Keratinocyte (primary cell): Measurements from ENCODE around the gene FHOD3.

Source experiments
- EZH2 ChIP-seq: IDR thresholded peaks from one replicate; pipeline ENCODE4 v1.6.1; 2012; ENCODE audit warnings: inconsistent platforms, mild to moderate bottlenecking, low read length, moderate library complexity
- TF ChIP-seq, protein P1 (sequence below), 3 experiments: IDR thresholded peaks in 1 of 3; conservative IDR thresholded peaks in 1 of 3; optimal IDR thresholded peaks in 1 of 3; 2 replicates in 2 of 3; 3 replicates in 1 of 3; pipeline versions ENCODE3 to v1.5.1; 2011; ENCODE audit warnings: low read length in 3 of 3, mild to moderate bottlenecking in 3 of 3, moderate library complexity in 2 of 3, control low read depth in 1 of 3, inconsistent platforms in 1 of 3; ENCODE audit not compliant: insufficient read depth in 2 of 3; ENCODE audit errors: extremely low read depth in 1 of 3

DNA sequence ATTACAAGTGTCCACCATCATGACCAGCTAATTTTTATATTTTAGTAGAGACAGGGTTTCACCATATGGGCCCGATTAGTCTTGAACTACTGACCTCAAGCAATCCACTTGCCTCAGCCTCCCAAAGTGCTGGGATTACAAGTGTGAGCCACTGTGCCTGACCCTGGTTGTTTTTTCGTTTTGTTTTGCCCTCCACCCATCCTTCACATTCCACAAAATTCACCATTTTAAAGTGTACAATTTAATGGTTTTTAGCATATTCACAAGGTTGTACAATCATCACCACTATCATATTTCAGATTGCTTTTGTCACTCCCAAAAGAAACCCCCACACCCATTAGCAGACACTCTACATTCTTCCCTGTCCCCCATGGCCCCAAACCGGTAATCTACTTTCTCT is 316.3 kb downstream of the FHOD3 start:
- TF ChIP-seq, protein P1, sequence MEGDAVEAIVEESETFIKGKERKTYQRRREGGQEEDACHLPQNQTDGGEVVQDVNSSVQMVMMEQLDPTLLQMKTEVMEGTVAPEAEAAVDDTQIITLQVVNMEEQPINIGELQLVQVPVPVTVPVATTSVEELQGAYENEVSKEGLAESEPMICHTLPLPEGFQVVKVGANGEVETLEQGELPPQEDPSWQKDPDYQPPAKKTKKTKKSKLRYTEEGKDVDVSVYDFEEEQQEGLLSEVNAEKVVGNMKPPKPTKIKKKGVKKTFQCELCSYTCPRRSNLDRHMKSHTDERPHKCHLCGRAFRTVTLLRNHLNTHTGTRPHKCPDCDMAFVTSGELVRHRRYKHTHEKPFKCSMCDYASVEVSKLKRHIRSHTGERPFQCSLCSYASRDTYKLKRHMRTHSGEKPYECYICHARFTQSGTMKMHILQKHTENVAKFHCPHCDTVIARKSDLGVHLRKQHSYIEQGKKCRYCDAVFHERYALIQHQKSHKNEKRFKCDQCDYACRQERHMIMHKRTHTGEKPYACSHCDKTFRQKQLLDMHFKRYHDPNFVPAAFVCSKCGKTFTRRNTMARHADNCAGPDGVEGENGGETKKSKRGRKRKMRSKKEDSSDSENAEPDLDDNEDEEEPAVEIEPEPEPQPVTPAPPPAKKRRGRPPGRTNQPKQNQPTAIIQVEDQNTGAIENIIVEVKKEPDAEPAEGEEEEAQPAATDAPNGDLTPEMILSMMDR (optimal IDR thresholded peaks at IDR 0.05 in 1 of 3, IDR thresholded peaks at IDR 0.05 in 1 of 3, conservative IDR thresholded peaks at IDR 0.05 in 1 of 3; ENCODE audit: extremely low read depth in 1 of 3, insufficient read depth in 2 of 3, low read length in 3 of 3): no peak
- no peak for TF ChIP-seq EZH2
